Measurements from ENCODE around the gene DPEP2.

GRCh38 chr16:68019167-68019680 lies 19.9 kb upstream of the DPEP2 start:
- no peak for TF ChIP-seq POLR2AphosphoS5 (IDR thresholded peaks at IDR 0.05; ENCODE audit: insufficient read depth in 1 of 2, low read depth in 1 of 2)
- TF ChIP-seq CTCF (IDR thresholded peaks at IDR 0.05), result no peak
